Measurements from ENCODE around the gene DOLK. TPM values are rescaled to one million over a fixed set of nuclear protein-coding genes. Genes with fewer than 3 reads are reported as not detected.

Gene DOLK
- polyA plus RNA-seq, 1 of the 3 experiments (the other 2 are of a cell fraction): 23.1 TPM

DNA sequence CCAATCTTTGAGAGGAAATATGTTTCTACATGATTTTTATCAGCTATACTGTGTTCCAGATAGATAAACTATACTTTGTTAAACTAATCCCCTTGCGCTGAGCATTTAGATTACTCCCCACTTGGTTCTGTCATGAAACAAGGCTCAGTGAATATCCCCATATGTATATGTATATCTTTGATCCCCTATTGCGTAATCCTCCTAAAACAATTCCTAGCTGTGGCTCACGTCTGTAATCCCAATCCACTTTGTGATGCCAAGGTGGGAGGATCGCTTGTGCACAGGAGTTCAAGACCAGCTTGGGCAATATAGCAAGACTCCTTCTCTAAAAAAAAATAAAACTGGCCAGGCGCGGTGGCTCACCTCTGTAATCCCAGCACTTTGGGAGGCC is 23.9 kb downstream of the DOLK start:
- CTCF ChIA-PET: interaction anchor here (1.9 to 7.1 kb wide), 2 partner anchors 62 to 70 kb away, joined by 6 to 73 read pairs; no protein-coding TSS in a partner anchor
- Histone ChIP-seq H3K4me1 (ENCODE audit: control insufficient read depth in 1 of 2, insufficient read depth in 2 of 2, low read depth in 1 of 2, low read length in 1 of 2) (no peaks in the 10 kb centered on the region; a peak in 2 of 4 replicates), H2AFZ (ENCODE audit: low read depth) (no peak overlapping the region), H3K27me3 (ENCODE audit: insufficient read depth) (no peaks in the 10 kb centered on the region), H4K20me1 (ENCODE audit: insufficient read depth) (no peaks in the 10 kb centered on the region), H3K4me2 (no peak overlapping the region), H3F3A (replicated peaks; ENCODE audit: insufficient read depth) (no peaks in the 10 kb centered on the region), H3K9me3 (no peaks in the 10 kb centered on the region), H3K9me2 (no peaks in the 10 kb centered on the region), H3K4me3 (ENCODE audit: low read depth in 2 of 2, low read length in 1 of 2) (no peak overlapping the region), H3K9ac (no peak overlapping the region), H3K27ac (ENCODE audit: low read depth in 2 of 2, low read length in 1 of 2) (no peak overlapping the region), H3K36me3 (replicated peaks in 1 of 2; ENCODE audit: control insufficient read depth in 1 of 2, insufficient read depth in 2 of 2, low read length in 1 of 2) (peaks cover 0 to 4% of the 10 kb centered on the region in 2 experiments), H3K79me2 (ENCODE audit: insufficient read depth) (no peaks in the 10 kb centered on the region)
- POLR2A ChIA-PET: no interaction called here
- WGBS (ENCODE audit: low lambda C conversion rate): 94% methylated on average over 6 of the region's 6 CpGs
- DNase-seq: no peak
- TF ChIP-seq JUND (IDR thresholded peaks at IDR 0.05) (no peak), SMC3 (IDR thresholded peaks at IDR 0.05; ENCODE audit: low read depth, low read length) (no peak), GABPA (IDR thresholded peaks at IDR 0.05; ENCODE audit: low read depth) (no peak), ELF1 (IDR thresholded peaks at IDR 0.05) (no peak), FOSL2 (IDR thresholded peaks at IDR 0.05; ENCODE audit: borderline replicate concordance, low read depth) (no peak), MXI1 (IDR thresholded peaks at IDR 0.05; ENCODE audit: low read depth, low read length) (no peak), RFX5 (IDR thresholded peaks at IDR 0.05; ENCODE audit: low read length) (no peak), EZH2phosphoT487 (IDR thresholded peaks at IDR 0.05; ENCODE audit: borderline replicate concordance, low read depth) (no peak), RCOR1 (IDR thresholded peaks at IDR 0.05; ENCODE audit: low read length) (no peak), MEF2A (IDR thresholded peaks at IDR 0.05; ENCODE audit: borderline replicate concordance, low read depth) (no peak), FOXM1 (IDR thresholded peaks at IDR 0.05; ENCODE audit: low read depth) (no peak), SIN3A (IDR thresholded peaks at IDR 0.05; ENCODE audit: borderline replicate concordance, low read depth, low read length) (no peak), FOXJ3 (CRISPR knock-in tag; IDR thresholded peaks at IDR 0.05) (no peak)
- TF ChIP-seq, protein P1, sequence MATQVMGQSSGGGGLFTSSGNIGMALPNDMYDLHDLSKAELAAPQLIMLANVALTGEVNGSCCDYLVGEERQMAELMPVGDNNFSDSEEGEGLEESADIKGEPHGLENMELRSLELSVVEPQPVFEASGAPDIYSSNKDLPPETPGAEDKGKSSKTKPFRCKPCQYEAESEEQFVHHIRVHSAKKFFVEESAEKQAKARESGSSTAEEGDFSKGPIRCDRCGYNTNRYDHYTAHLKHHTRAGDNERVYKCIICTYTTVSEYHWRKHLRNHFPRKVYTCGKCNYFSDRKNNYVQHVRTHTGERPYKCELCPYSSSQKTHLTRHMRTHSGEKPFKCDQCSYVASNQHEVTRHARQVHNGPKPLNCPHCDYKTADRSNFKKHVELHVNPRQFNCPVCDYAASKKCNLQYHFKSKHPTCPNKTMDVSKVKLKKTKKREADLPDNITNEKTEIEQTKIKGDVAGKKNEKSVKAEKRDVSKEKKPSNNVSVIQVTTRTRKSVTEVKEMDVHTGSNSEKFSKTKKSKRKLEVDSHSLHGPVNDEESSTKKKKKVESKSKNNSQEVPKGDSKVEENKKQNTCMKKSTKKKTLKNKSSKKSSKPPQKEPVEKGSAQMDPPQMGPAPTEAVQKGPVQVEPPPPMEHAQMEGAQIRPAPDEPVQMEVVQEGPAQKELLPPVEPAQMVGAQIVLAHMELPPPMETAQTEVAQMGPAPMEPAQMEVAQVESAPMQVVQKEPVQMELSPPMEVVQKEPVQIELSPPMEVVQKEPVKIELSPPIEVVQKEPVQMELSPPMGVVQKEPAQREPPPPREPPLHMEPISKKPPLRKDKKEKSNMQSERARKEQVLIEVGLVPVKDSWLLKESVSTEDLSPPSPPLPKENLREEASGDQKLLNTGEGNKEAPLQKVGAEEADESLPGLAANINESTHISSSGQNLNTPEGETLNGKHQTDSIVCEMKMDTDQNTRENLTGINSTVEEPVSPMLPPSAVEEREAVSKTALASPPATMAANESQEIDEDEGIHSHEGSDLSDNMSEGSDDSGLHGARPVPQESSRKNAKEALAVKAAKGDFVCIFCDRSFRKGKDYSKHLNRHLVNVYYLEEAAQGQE (IDR thresholded peaks at IDR 0.05; ENCODE audit: low read depth, low read length): no peak
- TF ChIP-seq, protein P2, sequence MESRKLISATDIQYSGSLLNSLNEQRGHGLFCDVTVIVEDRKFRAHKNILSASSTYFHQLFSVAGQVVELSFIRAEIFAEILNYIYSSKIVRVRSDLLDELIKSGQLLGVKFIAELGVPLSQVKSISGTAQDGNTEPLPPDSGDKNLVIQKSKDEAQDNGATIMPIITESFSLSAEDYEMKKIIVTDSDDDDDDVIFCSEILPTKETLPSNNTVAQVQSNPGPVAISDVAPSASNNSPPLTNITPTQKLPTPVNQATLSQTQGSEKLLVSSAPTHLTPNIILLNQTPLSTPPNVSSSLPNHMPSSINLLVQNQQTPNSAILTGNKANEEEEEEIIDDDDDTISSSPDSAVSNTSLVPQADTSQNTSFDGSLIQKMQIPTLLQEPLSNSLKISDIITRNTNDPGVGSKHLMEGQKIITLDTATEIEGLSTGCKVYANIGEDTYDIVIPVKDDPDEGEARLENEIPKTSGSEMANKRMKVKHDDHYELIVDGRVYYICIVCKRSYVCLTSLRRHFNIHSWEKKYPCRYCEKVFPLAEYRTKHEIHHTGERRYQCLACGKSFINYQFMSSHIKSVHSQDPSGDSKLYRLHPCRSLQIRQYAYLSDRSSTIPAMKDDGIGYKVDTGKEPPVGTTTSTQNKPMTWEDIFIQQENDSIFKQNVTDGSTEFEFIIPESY (IDR thresholded peaks at IDR 0.05; ENCODE audit: borderline replicate concordance, low read depth): no peak
- TF ChIP-seq, protein P3, sequence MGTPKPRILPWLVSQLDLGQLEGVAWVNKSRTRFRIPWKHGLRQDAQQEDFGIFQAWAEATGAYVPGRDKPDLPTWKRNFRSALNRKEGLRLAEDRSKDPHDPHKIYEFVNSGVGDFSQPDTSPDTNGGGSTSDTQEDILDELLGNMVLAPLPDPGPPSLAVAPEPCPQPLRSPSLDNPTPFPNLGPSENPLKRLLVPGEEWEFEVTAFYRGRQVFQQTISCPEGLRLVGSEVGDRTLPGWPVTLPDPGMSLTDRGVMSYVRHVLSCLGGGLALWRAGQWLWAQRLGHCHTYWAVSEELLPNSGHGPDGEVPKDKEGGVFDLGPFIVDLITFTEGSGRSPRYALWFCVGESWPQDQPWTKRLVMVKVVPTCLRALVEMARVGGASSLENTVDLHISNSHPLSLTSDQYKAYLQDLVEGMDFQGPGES (IDR thresholded peaks at IDR 0.05; ENCODE audit: low read depth, low read length): no peak
- TF ChIP-seq, protein P4, sequence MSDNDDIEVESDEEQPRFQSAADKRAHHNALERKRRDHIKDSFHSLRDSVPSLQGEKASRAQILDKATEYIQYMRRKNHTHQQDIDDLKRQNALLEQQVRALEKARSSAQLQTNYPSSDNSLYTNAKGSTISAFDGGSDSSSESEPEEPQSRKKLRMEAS (IDR thresholded peaks at IDR 0.05; ENCODE audit: low read depth): no peak
- TF ChIP-seq, protein P5, sequence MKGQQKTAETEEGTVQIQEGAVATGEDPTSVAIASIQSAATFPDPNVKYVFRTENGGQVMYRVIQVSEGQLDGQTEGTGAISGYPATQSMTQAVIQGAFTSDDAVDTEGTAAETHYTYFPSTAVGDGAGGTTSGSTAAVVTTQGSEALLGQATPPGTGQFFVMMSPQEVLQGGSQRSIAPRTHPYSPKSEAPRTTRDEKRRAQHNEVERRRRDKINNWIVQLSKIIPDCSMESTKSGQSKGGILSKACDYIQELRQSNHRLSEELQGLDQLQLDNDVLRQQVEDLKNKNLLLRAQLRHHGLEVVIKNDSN (IDR thresholded peaks at IDR 0.05; ENCODE audit: borderline replicate concordance, low read depth): no peak
